Skin epidermis (tissue), 12 donors: Measurements from ENCODE around the gene POU2F3.

Experiments
- H3K27ac ChIP-seq, 21 experiments: fragments of 200-600 bp; sonication (generic) in 11 of 21; one replicate each; pipeline ENCODE4 v1.5.0; 2020; ENCODE audit warnings: mild to moderate bottlenecking in 3 of 21, inconsistent platforms in 2 of 21, moderate library complexity in 2 of 21
- H3K4me3 ChIP-seq, 7 experiments: fragments of 200-600 bp; sonication (generic) in 2 of 7; one replicate each; pipeline ENCODE4 v1.5.0; 2020; ENCODE audit warnings: inconsistent platforms in 2 of 7, mild to moderate bottlenecking in 2 of 7, moderate library complexity in 1 of 7

POU2F3 gene

GRCh38 chr11:120223793-120224192 is 16.1 kb upstream of the POU2F3 start:
- H3K27ac ChIP-seq: peak overlapping the region in 2 of 21 experiments; percentile 63 to 70
- H3K4me3 ChIP-seq: no peak overlapping the region

- Histone ChIP-seq H3K4me3 (no peak overlapping the region), H3K27ac (peak overlapping the region in 7 of 21 experiments; percentile 31 to 63 (median 55))
These were observed 15.6 kb upstream of the POU2F3 start for GRCh38 chr11:120224361-120224760.

- Histone ChIP-seq H3K4me3 (no peak overlapping the region), H3K27ac (peak overlapping the region in 11 of 21 experiments; percentile 6 to 63 (median 50))
These were observed 14.7 kb upstream of the POU2F3 start for GRCh38 chr11:120224972-120225909.

GRCh38 chr11:120226242-120226641 is 13.7 kb upstream of the POU2F3 start:
- Histone ChIP-seq H3K4me3 (no peak overlapping the region), H3K27ac (peak overlapping the region in 3 of 21 experiments; percentile 57 to 63 (median 63))

- Histone ChIP-seq H3K27ac (peak overlapping the region in 1 of 21 experiments; percentile 57), H3K4me3 (no peak overlapping the region)
These were observed 13.2 kb upstream of the POU2F3 start for GRCh38 chr11:120226714-120227113.

GRCh38 chr11:120227228-120227852 is 12.6 kb upstream of the POU2F3 start:
- H3K4me3 ChIP-seq: no peak overlapping the region
- H3K27ac ChIP-seq: peak overlapping the region in 1 of 21 experiments; percentile 57

GRCh38 chr11:120228794-120229384 is 11.1 kb upstream of the POU2F3 start:
- Histone ChIP-seq H3K27ac (peak overlapping the region in 2 of 21 experiments; percentile 5 to 43), H3K4me3 (no peak overlapping the region)

GRCh38 chr11:120229451-120230424 is 10.2 kb upstream of the POU2F3 start:
- no peak overlapping the region for H3K4me3 ChIP-seq
- peak overlapping the region in 2 of 21 experiments; percentile 5 to 43 for H3K27ac ChIP-seq

GRCh38 chr11:120230433-120231071 is 9.4 kb upstream of the POU2F3 start:
- Histone ChIP-seq H3K27ac (no peak overlapping the region), H3K4me3 (no peak overlapping the region)

GRCh38 chr11:120231963-120232362 is 8.0 kb upstream of the POU2F3 start:
- Histone ChIP-seq H3K4me3 (no peak overlapping the region), H3K27ac (no peak overlapping the region)

GRCh38 chr11:120233207-120233803 is 6.6 kb upstream of the POU2F3 start:
- Histone ChIP-seq H3K4me3 (no peak overlapping the region), H3K27ac (no peak overlapping the region)

GRCh38 chr11:120235024-120235628 is 4.8 kb upstream of the POU2F3 start:
- H3K27ac ChIP-seq: peak overlapping the region in 3 of 21 experiments; percentile 37 to 76 (median 73)

GRCh38 chr11:120236169-120237107 is 3.5 kb upstream of the POU2F3 start:
- Histone ChIP-seq H3K4me3 (no peak overlapping the region), H3K27ac (peak overlapping the region in 12 of 21 experiments; percentile 8 to 76 (median 35))

More at GRCh38 chr11:120235024-120235628, 4.8 kb upstream of the POU2F3 start:
- H3K4me3 ChIP-seq: no peak overlapping the region

- Histone ChIP-seq H3K4me3 (no peak overlapping the region), H3K27ac (peak overlapping the region in 4 of 21 experiments; percentile 44 to 86 (median 78))
These were observed 846 bp upstream of the POU2F3 start for GRCh38 chr11:120238968-120239620.

GRCh38 chr11:120240866-120241265 is 926 bp downstream of the POU2F3 start:
- H3K27ac ChIP-seq: peak overlapping the region in 14 of 21 experiments; percentile 8 to 86 (median 73)
- H3K4me3 ChIP-seq: peak overlapping the region; percentile 6 to 55 (median 30)

GRCh38 chr11:120241277-120241676 is 1.3 kb downstream of the POU2F3 start:
- peak overlapping the region in 5 of 7 experiments; percentile 28 to 55 (median 41) for H3K4me3 ChIP-seq
- H3K27ac ChIP-seq: peak overlapping the region in 16 of 21 experiments; percentile 8 to 86 (median 68)
